Measurements from ENCODE around the gene TBC1D22A. TPM values are rescaled to one million over a fixed set of nuclear protein-coding genes. Genes with fewer than 3 reads are reported as not detected.

The TBC1D22A gene
- total and polyA plus RNA-seq, 2 experiments from 2014 or later, result 9.6 to 13.3 TPM

GRCh38 chr22:47201996-47202818 lies 439.8 kb downstream of the TBC1D22A start:
- no peaks in the 10 kb centered on the region for H4K20me1 ChIP-seq (replicated peaks; ENCODE audit: insufficient read depth)
- Mint-ChIP-seq H3K36me3 (ENCODE audit: low read depth) (peaks cover 32% of the 10 kb centered on the region), H3K27me3 (ENCODE audit: insufficient read depth, low read depth, poor library complexity) (peaks cover 6% of the 10 kb centered on the region), H3K4me3 (no peak overlapping the region), H3K4me1 (no peaks in the 10 kb centered on the region), H3K27ac (no peak overlapping the region), H3K9me3 (peaks cover 87% of the 10 kb centered on the region)
- ATAC-seq (no peak), DNase-seq (ENCODE audit: low spot score) (no peak)
- H3K27me3 ChIP-seq (ENCODE audit: insufficient read depth), result no peaks in the 10 kb centered on the region
- no peak overlapping the region for H2AFZ ChIP-seq
- H3K4me1 ChIP-seq (ENCODE audit: insufficient read depth), result no peaks in the 10 kb centered on the region
- no peaks in the 10 kb centered on the region for H3K79me2 ChIP-seq (replicated peaks; ENCODE audit: insufficient read depth)
- TF ChIP-seq NANOG (IDR thresholded peaks at IDR 0.05; ENCODE audit: borderline replicate concordance) (no peak), STAT1 (IDR thresholded peaks at IDR 0.05; ENCODE audit: unreplicated experiment) (no peak), ZNF331 (CRISPR knock-in tag; IDR thresholded peaks at IDR 0.05; ENCODE audit: low read depth) (no peak), CTCF (conservative IDR thresholded peaks at IDR 0.05; ENCODE audit: low read depth in 2 of 2) (no peak), EZH2phosphoT487 (IDR thresholded peaks at IDR 0.05; ENCODE audit: unreplicated experiment) (no peak), CREB1 (CRISPR knock-in tag; IDR thresholded peaks at IDR 0.05; ENCODE audit: low read depth) (no peak), ZNF114 (CRISPR knock-in tag; IDR thresholded peaks at IDR 0.05) (no peak)
- TF ChIP-seq, protein P1, sequence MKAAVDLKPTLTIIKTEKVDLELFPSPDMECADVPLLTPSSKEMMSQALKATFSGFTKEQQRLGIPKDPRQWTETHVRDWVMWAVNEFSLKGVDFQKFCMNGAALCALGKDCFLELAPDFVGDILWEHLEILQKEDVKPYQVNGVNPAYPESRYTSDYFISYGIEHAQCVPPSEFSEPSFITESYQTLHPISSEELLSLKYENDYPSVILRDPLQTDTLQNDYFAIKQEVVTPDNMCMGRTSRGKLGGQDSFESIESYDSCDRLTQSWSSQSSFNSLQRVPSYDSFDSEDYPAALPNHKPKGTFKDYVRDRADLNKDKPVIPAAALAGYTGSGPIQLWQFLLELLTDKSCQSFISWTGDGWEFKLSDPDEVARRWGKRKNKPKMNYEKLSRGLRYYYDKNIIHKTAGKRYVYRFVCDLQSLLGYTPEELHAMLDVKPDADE (IDR thresholded peaks at IDR 0.05), result no peak
- TF ChIP-seq, protein P2, sequence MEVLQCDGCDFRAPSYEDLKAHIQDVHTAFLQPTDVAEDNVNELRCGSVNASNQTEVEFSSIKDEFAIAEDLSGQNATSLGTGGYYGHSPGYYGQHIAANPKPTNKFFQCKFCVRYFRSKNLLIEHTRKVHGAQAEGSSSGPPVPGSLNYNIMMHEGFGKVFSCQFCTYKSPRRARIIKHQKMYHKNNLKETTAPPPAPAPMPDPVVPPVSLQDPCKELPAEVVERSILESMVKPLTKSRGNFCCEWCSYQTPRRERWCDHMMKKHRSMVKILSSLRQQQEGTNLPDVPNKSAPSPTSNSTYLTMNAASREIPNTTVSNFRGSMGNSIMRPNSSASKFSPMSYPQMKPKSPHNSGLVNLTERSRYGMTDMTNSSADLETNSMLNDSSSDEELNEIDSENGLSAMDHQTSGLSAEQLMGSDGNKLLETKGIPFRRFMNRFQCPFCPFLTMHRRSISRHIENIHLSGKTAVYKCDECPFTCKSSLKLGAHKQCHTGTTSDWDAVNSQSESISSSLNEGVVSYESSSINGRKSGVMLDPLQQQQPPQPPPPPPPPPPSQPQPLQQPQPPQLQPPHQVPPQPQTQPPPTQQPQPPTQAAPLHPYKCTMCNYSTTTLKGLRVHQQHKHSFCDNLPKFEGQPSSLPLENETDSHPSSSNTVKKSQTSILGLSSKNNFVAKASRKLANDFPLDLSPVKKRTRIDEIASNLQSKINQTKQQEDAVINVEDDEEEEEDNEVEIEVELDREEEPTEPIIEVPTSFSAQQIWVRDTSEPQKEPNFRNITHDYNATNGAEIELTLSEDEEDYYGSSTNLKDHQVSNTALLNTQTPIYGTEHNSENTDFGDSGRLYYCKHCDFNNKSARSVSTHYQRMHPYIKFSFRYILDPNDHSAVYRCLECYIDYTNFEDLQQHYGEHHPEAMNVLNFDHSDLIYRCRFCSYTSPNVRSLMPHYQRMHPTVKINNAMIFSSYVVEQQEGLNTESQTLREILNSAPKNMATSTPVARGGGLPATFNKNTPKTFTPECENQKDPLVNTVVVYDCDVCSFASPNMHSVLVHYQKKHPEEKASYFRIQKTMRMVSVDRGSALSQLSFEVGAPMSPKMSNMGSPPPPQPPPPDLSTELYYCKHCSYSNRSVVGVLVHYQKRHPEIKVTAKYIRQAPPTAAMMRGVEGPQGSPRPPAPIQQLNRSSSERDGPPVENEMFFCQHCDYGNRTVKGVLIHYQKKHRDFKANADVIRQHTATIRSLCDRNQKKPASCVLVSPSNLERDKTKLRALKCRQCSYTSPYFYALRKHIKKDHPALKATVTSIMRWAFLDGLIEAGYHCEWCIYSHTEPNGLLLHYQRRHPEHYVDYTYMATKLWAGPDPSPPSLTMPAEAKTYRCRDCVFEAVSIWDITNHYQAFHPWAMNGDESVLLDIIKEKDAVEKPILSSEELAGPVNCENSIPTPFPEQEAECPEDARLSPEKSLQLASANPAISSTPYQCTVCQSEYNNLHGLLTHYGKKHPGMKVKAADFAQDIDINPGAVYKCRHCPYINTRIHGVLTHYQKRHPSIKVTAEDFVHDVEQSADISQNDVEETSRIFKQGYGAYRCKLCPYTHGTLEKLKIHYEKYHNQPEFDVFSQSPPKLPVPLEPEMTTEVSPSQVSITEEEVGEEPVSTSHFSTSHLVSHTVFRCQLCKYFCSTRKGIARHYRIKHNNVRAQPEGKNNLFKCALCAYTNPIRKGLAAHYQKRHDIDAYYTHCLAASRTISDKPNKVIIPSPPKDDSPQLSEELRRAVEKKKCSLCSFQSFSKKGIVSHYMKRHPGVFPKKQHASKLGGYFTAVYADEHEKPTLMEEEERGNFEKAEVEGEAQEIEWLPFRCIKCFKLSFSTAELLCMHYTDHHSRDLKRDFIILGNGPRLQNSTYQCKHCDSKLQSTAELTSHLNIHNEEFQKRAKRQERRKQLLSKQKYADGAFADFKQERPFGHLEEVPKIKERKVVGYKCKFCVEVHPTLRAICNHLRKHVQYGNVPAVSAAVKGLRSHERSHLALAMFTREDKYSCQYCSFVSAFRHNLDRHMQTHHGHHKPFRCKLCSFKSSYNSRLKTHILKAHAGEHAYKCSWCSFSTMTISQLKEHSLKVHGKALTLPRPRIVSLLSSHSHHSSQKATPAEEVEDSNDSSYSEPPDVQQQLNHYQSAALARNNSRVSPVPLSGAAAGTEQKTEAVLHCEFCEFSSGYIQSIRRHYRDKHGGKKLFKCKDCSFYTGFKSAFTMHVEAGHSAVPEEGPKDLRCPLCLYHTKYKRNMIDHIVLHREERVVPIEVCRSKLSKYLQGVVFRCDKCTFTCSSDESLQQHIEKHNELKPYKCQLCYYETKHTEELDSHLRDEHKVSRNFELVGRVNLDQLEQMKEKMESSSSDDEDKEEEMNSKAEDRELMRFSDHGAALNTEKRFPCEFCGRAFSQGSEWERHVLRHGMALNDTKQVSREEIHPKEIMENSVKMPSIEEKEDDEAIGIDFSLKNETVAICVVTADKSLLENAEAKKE (CRISPR knock-in tag; IDR thresholded peaks at IDR 0.05), result no peak
- H3K36me3 ChIP-seq (ENCODE audit: insufficient read depth), result no peaks in the 10 kb centered on the region
- H3K9me2 ChIP-seq (ENCODE audit: insufficient read depth), result no peaks in the 10 kb centered on the region
- H3K4me2 ChIP-seq, result no peak overlapping the region
- H3K4me3 ChIP-seq, result no peak overlapping the region
- no peak overlapping the region for H3K27ac ChIP-seq (ENCODE audit: low read depth)
- H3F3A ChIP-seq (replicated peaks; ENCODE audit: low read depth), result no peaks in the 10 kb centered on the region
